Measurements from ENCODE around the gene TCF3.
"Not testable (repeated sequence)": the region's sequence is repeated elsewhere in the genome, so short reads cannot be mapped to it uniquely, and the experiment has no call there.

Gene TCF3

GRCh38 chr19:1648459-1648849, 4.0 kb downstream of the TCF3 start:
- peaks cover 15% of the 10 kb centered on the region for H3K4me1 ChIP-seq (ENCODE audit: insufficient read depth, low read length)
- H3K27me3 ChIP-seq (ENCODE audit: control insufficient read depth in 1 of 2, insufficient read depth in 2 of 2, low read length in 2 of 2), result no peaks in the 10 kb centered on the region
- H3K9me3 ChIP-seq (ENCODE audit: low read length), result no peaks in the 10 kb centered on the region
- H3K4me3 ChIP-seq (ENCODE audit: low read depth in 1 of 2, low read length in 2 of 2), result no peak overlapping the region
- peaks cover 13% of the 10 kb centered on the region for H3K36me3 ChIP-seq (ENCODE audit: insufficient read depth, low read length)
- no peak overlapping the region for H3K27ac ChIP-seq (ENCODE audit: low read depth, low read length)
- H3K9ac ChIP-seq (ENCODE audit: low read length), result no peak overlapping the region

DNA sequence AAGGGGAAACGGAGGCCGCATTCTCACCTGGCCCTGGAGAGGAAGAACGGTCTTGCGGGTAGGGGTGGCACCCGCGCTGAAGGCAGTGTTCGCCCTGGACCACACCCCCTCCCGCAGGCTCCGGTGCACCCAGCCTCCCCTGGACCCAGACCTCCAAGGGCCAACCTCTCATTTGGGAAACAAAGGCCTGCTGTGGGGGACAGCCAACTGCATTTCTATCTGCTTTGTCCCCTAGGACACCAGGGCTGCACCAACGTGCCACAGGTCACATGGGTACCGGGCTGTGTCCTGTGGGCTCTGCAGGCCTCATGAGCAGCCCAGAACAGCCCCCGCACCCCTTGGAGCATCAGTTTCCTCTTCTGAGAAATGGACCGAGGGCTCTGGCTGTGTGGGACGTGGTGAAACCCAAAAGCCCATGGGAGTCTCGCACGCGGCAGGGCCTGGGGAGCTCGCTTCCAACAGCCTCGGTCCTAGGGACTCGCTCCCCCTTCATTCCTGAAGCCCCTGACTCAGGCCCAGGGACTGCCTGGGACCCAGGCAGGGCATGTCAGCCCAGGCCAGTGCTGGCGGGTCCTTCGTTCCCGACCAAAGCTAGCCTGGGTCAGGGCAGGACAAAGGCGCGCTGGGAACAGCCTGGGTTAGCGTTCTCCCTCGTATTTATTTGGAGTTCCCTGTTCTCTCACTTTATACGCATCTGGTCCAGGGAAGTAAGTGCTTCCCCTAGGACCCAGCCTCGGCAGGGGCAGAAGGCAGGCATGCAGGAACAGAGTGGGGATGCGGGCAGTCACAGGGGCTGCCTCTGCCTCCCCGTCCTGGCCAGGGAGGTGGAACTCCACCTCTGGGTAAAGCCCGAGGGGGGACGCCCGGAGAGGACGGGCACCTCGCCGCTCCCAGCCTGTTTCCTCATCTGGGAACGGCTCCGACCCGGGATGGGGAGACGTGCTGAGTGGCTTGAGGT, 4.6 kb downstream of the TCF3 start:
- no peak overlapping the region for H3K4me3 ChIP-seq (ENCODE audit: low read depth in 1 of 2, low read length in 2 of 2)
- H3K9ac ChIP-seq (ENCODE audit: low read length), result no peak overlapping the region
- no peaks in the 10 kb centered on the region for H3K9me3 ChIP-seq (ENCODE audit: low read length)
- peaks cover 13% of the 10 kb centered on the region for H3K36me3 ChIP-seq (ENCODE audit: insufficient read depth, low read length)
- no peak overlapping the region for H3K27ac ChIP-seq (ENCODE audit: low read depth, low read length)
- H3K27me3 ChIP-seq (ENCODE audit: control insufficient read depth in 1 of 2, insufficient read depth in 2 of 2, low read length in 2 of 2), result no peaks in the 10 kb centered on the region
- H3K4me1 ChIP-seq (ENCODE audit: insufficient read depth, low read length), result peaks cover 11% of the 10 kb centered on the region

DNA sequence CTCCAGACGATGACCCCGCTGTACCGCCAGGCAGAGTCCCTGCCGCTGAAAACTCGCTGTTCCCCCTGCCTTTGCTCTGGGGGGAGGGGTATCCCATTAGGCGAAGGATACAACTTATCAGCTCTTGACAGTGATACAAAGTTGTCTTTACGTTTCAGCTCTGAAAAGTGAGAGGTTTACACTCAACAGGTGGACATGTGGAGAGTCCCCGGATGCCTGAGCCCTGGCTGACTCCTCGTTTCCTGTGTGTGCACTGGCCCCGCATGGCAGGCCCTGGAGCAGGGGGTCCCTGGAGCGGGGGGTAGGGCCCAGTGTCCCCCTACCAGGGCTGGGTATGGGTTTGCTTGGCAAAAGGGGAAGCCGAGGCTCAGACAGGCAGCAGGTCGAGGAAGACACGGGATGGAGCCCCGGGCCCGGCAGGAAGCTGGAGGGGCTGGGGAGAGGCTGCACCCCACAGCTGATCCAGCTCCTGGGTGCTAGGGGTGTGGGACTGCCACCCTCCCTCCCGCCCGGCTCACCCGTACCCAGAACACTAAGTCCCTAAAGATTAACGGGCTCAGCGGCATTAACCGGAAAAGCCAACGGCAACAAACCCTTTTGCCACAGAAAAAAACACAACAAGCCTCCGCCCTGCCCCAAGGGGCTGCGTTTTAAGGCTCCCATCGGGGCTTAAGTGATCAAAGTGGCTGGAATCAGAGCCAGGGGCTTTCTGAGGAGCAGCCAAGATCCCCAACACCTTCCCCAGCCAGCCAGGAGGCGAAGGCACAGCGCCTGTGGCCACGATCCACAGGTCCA, 5.6 kb downstream of the TCF3 start:
- Histone ChIP-seq H3K36me3 (ENCODE audit: insufficient read depth, low read length) (peaks cover 13% of the 10 kb centered on the region), H3K27me3 (ENCODE audit: control insufficient read depth in 1 of 2, insufficient read depth in 2 of 2, low read length in 2 of 2) (no peaks in the 10 kb centered on the region), H3K4me3 (ENCODE audit: low read depth in 1 of 2, low read length in 2 of 2) (no peak overlapping the region), H3K4me1 (ENCODE audit: insufficient read depth, low read length) (peaks cover 11% of the 10 kb centered on the region), H3K27ac (ENCODE audit: low read depth, low read length) (no peak overlapping the region), H3K9me3 (ENCODE audit: low read length) (no peaks in the 10 kb centered on the region), H3K9ac (ENCODE audit: low read length) (no peak overlapping the region)

DNA sequence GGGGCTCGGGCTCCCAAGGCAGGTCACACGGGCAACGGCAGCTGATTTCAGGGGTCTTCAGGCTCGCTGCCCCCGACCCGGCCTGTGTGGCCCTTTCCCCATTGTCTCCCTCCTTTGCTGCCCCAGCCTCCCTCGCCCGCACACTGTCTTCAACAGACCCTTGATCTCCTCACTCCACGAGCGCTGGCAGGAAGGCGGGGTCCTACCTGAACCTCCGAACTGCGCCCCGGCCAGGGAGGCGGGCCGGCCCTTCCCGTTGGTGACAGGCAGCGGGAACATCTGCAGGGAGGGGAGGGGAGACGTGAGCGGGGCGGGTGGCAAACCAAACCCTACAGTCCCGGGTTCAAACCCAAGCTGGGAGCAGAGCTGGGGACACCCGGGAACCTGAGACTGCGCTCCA, 6.3 kb downstream of the TCF3 start:
- no peak overlapping the region for H3K4me3 ChIP-seq (ENCODE audit: low read depth in 1 of 2, low read length in 2 of 2)
- no peaks in the 10 kb centered on the region for H3K27me3 ChIP-seq (ENCODE audit: control insufficient read depth in 1 of 2, insufficient read depth in 2 of 2, low read length in 2 of 2)
- H3K27ac ChIP-seq (ENCODE audit: low read depth, low read length), result no peak overlapping the region
- H3K4me1 ChIP-seq (ENCODE audit: insufficient read depth, low read length), result peaks cover 11% of the 10 kb centered on the region
- H3K9me3 ChIP-seq (ENCODE audit: low read length), result no peaks in the 10 kb centered on the region
- no peak overlapping the region for H3K9ac ChIP-seq (ENCODE audit: low read length)
- H3K36me3 ChIP-seq (ENCODE audit: insufficient read depth, low read length), result peaks cover 13% of the 10 kb centered on the region

DNA sequence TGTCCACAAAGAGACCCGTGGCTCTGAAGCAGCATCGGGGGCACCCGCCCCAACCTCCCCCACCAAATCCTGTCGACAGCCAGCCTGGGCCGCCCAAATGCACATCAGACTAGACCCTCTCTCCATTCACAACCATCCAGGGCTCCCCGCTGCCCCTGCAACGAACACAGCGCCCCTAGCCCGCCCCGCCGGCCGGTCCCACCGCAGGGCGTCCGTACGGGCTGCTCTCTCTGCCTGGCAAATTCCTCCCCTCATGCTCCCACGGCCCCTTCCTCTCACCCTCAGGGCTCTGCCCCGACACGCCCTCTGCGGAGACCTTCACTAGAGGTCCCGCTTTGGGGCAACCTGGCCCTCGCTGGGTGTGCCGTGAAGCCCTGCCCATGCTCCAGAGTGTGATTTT, 7.1 kb downstream of the TCF3 start:
- Histone ChIP-seq H3K4me3 (ENCODE audit: low read depth in 1 of 2, low read length in 2 of 2) (no peak overlapping the region), H3K36me3 (ENCODE audit: insufficient read depth, low read length) (peaks cover 13% of the 10 kb centered on the region), H3K4me1 (ENCODE audit: insufficient read depth, low read length) (peaks cover 3% of the 10 kb centered on the region), H3K27me3 (ENCODE audit: control insufficient read depth in 1 of 2, insufficient read depth in 2 of 2, low read length in 2 of 2) (no peaks in the 10 kb centered on the region), H3K9me3 (ENCODE audit: low read length) (no peaks in the 10 kb centered on the region), H3K9ac (ENCODE audit: low read length) (no peak overlapping the region), H3K27ac (ENCODE audit: low read depth, low read length) (no peak overlapping the region)

GRCh38 chr19:1644070-1644469, 8.3 kb downstream of the TCF3 start:
- H3K27ac ChIP-seq (ENCODE audit: low read depth, low read length), result no peak overlapping the region
- H3K4me1 ChIP-seq (ENCODE audit: insufficient read depth, low read length), result no peaks in the 10 kb centered on the region
- peaks cover 11% of the 10 kb centered on the region for H3K36me3 ChIP-seq (ENCODE audit: insufficient read depth, low read length)

GRCh38 chr19:1640893-1641448, 11.4 kb downstream of the TCF3 start:
- not testable (repeated sequence) for H3K9ac ChIP-seq (ENCODE audit: low read length); H3K27me3 ChIP-seq (ENCODE audit: control insufficient read depth in 1 of 2, insufficient read depth in 2 of 2, low read length in 2 of 2); H3K4me1 ChIP-seq (ENCODE audit: insufficient read depth, low read length); H3K36me3 ChIP-seq (ENCODE audit: insufficient read depth, low read length); H3K4me3 ChIP-seq (ENCODE audit: low read depth in 1 of 2, low read length in 2 of 2); H3K27ac ChIP-seq (ENCODE audit: low read depth, low read length); H3K9me3 ChIP-seq (ENCODE audit: low read length)

More at GRCh38 chr19:1644070-1644469, 8.3 kb downstream of the TCF3 start:
- Histone ChIP-seq H3K27me3 (ENCODE audit: control insufficient read depth in 1 of 2, insufficient read depth in 2 of 2, low read length in 2 of 2) (no peaks in the 10 kb centered on the region), H3K9ac (ENCODE audit: low read length) (no peak overlapping the region), H3K4me3 (ENCODE audit: low read depth in 1 of 2, low read length in 2 of 2) (no peak overlapping the region), H3K9me3 (ENCODE audit: low read length) (no peaks in the 10 kb centered on the region)

- Histone ChIP-seq H3K4me3 (ENCODE audit: low read depth in 1 of 2, low read length in 2 of 2) (no peak overlapping the region), H3K4me1 (ENCODE audit: insufficient read depth, low read length) (no peaks in the 10 kb centered on the region), H3K9ac (ENCODE audit: low read length) (no peak overlapping the region), H3K27me3 (ENCODE audit: control insufficient read depth in 1 of 2, insufficient read depth in 2 of 2, low read length in 2 of 2) (no peaks in the 10 kb centered on the region), H3K36me3 (ENCODE audit: insufficient read depth, low read length) (no peaks in the 10 kb centered on the region), H3K27ac (ENCODE audit: low read depth, low read length) (no peak overlapping the region), H3K9me3 (ENCODE audit: low read length) (no peaks in the 10 kb centered on the region)
Measured at GRCh38 chr19:1636325-1637236, 15.8 kb downstream of the TCF3 start.

GRCh38 chr19:1634938-1635243, 17.5 kb downstream of the TCF3 start:
- H3K4me3 ChIP-seq (ENCODE audit: low read depth in 1 of 2, low read length in 2 of 2), result no peak overlapping the region
- H3K27ac ChIP-seq (ENCODE audit: low read depth, low read length), result no peak overlapping the region
- H3K27me3 ChIP-seq (ENCODE audit: control insufficient read depth in 1 of 2, insufficient read depth in 2 of 2, low read length in 2 of 2), result no peaks in the 10 kb centered on the region
- H3K4me1 ChIP-seq (ENCODE audit: insufficient read depth, low read length), result no peaks in the 10 kb centered on the region
- H3K36me3 ChIP-seq (ENCODE audit: insufficient read depth, low read length), result no peaks in the 10 kb centered on the region
- H3K9ac ChIP-seq (ENCODE audit: low read length), result no peak overlapping the region
- no peaks in the 10 kb centered on the region for H3K9me3 ChIP-seq (ENCODE audit: low read length)

GRCh38 chr19:1634242-1634937, 18.0 kb downstream of the TCF3 start:
- H3K9me3 ChIP-seq (ENCODE audit: low read length), result no peaks in the 10 kb centered on the region
- no peaks in the 10 kb centered on the region for H3K36me3 ChIP-seq (ENCODE audit: insufficient read depth, low read length)
- no peak overlapping the region for H3K9ac ChIP-seq (ENCODE audit: low read length)

More at GRCh38 chr19:1634242-1634937, 18.0 kb downstream of the TCF3 start:
- Histone ChIP-seq H3K4me1 (ENCODE audit: insufficient read depth, low read length) (no peaks in the 10 kb centered on the region), H3K4me3 (ENCODE audit: low read depth in 1 of 2, low read length in 2 of 2) (no peak overlapping the region), H3K27me3 (ENCODE audit: control insufficient read depth in 1 of 2, insufficient read depth in 2 of 2, low read length in 2 of 2) (no peaks in the 10 kb centered on the region), H3K27ac (ENCODE audit: low read depth, low read length) (no peak overlapping the region)
